HG03469 (cell line): ENCODE measurements around the gene NUDT19.
"Not testable (repeated sequence)": the region's sequence is repeated elsewhere in the genome, so short reads cannot be mapped to it uniquely, and the experiment has no call there.

Experiments used
- ATAC-seq: cut with Tn5 transposase; IDR thresholded peaks from one replicate; pipeline ENCODE4 v1.9.1; 2021; ENCODE audit warnings: mild to moderate bottlenecking, moderate library complexity, moderate number of reproducible peaks; ENCODE audit not compliant: unreplicated experiment

NUDT19 gene

DNA sequence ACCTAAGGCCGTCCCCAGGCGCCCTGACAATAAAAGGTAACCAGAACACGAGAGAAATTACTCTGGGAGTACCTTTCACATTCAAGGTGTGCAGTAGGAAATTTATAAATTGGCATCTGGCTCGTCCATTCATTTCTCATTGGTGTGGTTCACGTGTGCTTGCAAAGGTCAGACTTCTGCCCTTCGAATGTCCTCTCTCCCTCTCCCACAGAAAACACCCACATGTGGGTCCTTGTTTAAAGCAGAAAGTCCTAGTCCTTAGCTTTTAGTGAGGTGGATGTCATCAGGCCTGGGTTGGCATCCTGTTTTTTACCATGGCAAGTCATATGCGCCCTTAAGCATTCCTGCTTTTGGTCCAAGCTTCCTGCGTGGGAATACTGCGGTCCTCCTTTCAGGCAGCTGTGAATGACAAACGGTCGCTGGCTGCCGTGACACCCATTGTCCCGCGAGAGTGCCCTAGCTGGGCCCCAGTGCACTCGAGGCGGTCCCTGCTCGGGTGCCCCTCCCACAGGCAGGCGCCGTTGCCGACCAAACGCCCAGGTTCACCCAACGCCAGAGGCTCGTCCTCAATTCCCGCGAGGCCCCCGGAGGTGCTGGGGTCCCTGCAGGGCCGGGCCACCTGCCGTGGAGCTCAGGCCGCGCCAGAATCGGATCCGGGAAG is at the start of gene NUDT19:
TSS of gene NUDT19 (plus strand) at position 531 of the 661 bp plus-strand sequence. CDS start 140 bp downstream, outside the sequence.
- peak; percentile 86 for ATAC-seq

DNA sequence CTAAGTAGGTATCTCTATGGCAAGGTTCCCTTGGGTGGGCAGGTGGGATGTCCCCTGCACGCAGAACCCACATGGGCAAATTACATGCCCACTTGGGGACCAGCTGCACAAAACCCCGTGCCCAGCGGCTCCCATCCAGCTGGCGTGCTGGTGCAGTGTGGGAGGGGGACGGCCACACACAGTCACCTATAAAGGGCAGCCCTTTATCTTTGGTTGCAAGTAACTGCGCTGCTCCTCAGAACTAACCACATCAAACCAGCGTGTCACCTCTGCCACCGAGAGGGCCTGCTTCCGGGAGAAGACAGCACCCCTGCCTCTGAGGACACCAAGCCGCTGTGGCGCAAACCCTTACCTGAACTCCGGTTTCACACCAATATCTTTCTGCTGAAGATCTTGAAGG is 48.9 kb upstream of the NUDT19 start:
- no peak for ATAC-seq

DNA sequence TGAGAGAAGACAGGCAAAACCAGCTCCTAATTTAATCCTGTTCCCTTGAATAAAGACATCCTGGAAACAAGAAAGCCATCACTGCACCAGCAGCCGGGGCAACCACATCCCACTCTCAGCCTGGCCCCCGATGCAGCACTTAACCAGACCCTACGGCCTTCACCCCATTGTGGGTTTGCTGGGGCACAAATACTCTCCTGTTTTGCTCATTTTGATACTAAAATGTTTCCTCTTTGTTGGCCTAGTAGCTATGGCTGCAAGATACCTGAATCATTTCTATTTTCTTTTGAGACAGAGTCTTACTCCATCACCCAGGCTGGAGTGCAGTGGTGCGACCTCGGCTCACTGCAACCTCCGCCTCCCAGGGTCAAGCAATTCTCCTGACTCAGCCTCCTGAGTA is 45.1 kb upstream of the NUDT19 start:
- ATAC-seq = no peak

DNA sequence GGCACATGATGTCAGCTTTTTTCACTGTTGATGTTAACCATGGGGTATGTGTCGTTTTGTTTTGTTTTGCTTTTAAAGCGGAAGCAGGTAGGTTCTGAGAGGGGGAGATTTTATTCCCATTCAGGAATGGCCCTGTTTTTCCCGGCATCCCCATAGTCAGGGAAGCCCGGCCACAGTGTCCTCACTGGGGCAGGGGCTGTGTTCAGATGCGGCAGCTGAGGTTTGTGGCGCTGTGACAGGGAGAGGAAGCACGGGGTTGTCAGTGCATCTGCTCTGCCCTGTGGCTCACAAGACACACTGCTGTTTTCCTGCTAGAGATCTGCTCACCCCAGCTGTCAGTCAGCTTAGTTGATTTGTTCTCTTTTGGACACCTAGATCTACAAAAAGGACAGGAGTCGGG is 44.3 kb upstream of the NUDT19 start:
- no peak for ATAC-seq

DNA sequence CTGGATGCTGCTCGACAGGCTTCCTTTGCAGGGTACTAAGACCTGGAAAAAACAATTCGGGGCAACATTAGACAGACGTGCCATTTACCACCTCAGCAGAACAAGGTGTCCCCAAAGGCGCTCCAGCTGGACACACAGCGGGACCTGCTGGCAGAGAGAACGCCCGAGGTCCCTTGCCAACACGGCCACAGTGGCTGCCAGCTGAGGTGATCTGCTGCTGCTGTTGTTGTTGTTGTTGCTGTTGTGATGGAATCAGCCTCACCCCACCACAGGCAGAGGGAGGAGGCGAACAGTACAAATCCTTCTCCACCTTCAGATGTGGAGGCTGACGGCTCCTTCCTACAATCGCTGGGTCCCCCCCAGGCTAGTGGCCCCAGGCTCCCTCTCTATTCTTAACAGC is 41.9 kb upstream of the NUDT19 start:
- no peak for ATAC-seq

DNA sequence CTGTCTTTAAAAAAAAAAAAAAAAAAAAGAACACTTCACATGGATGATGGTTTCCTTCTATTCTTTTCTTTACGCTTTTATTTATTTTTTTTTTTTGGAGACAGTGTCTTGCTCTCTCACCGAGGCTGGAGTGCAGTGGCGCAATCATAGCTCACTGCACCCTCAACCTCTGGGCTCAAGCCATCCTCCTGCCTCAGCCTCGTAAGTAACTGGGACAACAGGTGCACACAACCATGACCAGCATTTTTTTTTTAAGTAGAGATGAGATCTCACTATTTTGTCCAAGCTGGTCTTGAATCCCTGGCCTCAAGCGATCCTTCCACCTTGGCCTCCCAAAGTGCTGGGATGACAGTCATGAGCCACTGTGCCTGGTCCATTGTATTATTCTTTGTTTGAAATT is 41.0 kb upstream of the NUDT19 start:
- ATAC-seq = no peak

DNA sequence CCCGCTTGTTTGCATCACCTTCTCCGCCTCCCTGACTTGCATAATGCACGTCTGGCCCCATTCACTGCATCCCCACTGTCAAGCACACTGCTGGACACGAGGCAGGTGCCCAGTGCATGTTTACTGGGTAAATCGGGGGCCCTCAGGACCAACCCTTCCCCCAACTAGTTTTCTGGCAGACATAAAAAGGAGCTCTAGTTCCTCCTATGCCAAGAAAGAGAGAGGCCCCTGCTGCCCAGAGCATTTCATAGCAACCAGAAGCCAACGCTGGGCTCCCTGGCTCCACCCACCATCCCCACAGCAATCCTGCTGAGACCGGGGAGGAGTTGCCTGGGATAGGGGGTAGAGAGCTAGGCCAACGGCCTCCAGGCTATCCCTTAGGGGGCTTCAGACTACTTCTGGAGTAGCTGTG is 39.9 kb upstream of the NUDT19 start:
- ATAC-seq = no peak

DNA sequence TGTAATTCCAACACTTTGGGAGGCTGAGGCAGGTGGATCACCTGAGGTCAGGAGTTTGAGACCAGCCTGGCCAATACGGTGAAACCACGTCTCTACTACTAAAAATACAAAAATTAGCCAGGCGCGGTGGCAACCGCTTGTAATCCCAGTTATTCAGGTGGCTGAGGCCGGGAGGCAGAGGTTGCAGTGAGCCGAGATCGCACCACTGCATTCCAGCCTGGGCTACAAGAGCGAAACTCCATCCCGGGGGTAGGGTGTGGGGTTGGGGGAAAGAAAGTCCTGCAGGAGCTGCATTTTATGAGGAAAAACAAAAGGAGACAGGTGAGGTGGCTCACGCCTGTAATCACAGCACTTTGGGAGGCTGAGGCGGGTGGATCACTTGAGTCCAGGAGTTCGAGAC is 39.3 kb upstream of the NUDT19 start:
- ATAC-seq = not testable (repeated sequence)

DNA sequence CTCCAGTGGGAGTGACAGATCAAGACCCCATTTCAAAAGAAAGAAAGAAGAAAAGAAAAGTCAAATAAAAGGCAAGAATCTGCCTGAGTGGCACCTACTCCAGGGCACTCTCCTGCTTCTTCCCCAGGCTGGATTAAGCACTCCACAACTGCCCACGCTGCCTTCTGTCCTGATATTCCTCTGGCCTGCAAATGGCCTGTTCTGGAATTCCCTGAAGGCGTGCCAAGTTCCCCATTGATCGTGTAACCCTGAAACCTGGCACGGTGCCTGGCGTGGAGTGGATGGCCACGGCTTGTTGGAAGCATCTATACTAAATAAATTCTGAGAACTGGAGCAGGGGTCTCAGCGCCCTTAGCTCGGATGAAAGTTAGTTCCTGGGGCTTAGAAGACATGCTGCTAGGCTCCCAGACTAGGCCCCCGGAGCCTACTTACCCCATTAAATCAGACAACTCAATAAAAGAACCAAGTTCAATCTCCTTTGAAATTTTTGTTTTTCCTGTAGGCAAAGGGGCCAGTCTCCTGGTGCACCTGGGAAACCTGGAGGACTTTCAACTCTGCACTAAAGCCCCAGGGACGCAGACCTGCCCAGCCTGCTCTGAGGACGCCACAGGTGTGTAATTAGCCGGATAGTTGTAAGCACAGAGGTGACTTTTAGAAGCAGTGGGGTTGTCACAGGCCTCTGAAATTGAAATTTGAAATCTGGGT is 38.6 kb upstream of the NUDT19 start:
- no peak for ATAC-seq

DNA sequence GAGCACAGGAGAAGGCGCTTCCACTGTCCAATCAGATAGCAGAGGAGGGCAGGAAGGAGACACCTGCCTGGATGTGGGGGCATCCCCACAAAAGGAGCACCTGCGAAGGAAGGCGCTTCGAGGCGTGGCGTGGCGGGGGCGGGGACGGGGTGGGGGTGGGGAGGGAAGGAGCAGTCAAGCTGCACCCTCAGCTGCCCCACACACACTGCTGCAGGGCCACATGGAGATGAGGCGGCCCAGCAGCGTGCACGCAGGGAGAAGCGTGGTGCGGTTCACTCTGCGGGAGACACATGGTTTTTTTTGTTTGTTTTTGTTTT is 38.1 kb upstream of the NUDT19 start:
- ATAC-seq = no peak

DNA sequence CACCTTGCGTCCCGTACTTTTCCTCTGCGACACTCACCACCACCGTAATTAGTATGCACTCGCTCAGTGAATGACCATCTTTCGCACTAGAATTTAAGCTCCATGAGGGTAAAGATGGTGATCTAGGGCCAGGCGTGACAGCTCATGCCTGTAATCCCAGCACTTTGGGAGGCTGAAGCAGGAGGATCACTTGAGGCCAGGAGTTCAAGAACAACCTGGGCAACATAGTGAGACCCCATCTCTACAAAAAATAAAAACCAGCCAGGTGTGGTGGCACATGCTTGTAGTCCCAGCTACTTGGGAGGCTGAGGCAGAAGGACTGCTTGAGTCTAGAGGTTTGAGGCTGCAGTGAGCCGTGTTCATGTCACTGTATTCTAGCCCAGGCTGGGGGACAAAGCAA is 35.2 kb upstream of the NUDT19 start:
- ATAC-seq = not testable (repeated sequence)

DNA sequence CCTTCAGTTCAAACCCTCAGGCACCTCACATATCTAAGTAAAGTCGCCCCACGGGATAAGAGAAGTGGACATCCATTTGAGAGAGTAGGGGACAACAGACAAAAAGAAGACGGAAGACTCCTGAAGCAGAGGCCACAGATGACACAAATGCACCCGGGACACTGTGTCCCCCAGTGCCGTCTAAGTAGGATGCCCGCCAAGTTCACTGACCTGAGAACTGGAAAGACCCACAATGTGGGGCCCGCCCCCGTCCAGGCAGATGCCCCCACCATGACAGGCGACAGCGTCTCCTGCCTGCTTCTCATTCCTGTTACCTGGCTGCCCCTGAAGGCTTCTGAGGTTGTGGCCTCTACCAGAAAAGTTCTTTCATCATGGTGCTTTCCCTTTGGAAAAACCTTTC is 33.5 kb upstream of the NUDT19 start:
- no peak for ATAC-seq

DNA sequence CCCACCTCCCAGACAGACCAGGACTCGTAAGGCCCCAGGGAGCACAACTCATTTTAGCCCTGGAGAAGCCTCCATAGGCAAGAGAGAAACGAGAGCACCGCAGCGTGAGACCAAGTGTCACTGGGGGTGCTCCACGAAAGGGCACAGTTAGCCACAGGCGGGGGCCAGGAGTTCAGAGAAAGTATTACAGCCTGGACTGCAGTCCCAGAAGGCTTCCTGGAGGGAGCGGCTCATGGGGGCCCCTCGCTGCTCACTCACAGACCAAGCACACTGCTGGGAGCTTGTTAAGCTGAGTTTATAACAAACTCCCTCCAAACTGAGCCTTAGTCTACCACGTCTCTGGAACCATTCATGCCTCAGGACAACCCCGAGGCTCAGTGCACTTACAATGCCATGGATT is 33.1 kb upstream of the NUDT19 start:
- ATAC-seq = no peak

DNA sequence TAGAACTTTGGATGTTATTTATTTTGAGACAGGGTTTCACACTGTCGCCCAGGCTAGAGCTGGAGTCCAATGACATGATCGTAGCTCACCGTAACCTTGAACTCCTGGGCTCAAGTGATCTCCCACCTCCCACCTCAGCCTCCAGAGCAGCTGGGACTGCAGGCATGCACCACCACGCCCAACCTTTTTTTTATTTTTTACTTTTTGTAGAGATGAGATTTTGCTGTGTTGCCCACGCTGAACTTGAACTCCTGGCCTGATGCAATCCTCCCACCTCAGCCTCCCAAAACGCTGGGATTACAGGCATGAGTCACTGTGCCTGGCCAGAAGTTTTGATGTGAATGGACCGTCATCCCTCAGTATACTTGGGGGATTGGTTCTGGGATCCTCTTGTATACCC is 30.3 kb upstream of the NUDT19 start:
- no peak for ATAC-seq

DNA sequence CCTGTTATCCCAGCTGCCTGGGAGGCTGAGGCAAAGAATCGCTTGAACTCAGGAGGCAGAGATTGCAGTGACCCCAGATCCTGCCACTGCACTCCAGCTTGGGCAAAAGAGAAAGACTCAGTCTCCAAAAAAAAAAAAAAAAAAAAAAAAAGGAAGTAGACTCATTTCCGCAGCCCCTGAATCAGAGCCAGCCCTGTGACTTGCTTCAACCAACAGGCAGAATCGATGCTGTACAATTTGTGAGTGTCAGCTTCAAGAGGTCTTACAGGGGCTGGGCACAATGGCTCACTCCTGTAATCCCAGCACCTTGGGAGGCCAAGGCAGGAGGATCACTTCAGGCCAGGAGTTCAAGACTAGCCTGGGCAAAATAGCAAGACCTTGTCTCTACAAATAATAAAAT is 29.4 kb upstream of the NUDT19 start:
- no peak for ATAC-seq

DNA sequence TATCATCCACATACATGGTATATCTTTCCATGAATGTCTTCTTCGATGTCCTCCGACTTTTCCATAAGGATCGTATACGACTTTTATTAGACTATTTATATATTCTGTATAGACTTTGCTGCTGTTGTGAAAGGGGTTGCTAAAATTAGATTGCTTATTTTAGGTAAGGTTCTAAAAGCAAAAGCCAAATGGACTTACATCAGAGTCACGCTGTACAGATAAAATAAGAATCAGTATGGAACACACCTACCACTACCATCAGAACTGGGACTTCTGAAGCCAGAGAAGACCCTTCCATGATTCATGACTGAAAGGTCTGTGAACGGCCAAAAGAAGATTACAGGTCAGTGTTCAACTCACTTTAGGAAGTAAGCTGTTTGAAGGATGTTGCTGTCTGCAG is 25.5 kb upstream of the NUDT19 start:
- no peak for ATAC-seq

DNA sequence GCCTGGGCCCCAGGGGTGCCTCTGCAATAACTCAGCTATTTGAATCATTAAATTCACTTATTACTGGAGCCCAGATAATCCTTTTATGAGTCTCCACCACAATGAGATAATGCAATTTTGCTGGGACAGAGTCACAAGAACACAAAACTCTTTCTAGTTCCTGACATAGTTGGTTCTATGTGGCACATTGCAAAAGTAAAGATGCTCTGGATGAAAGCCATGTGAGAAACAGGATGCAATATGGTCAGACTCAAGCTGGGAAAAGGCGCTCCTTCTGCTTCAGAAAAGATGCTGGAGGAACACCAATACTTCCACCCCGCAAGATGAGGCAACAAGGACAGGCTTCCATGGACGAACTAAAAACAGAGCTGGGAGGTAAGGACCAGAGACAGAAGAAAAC is 22.3 kb upstream of the NUDT19 start:
- no peak for ATAC-seq

DNA sequence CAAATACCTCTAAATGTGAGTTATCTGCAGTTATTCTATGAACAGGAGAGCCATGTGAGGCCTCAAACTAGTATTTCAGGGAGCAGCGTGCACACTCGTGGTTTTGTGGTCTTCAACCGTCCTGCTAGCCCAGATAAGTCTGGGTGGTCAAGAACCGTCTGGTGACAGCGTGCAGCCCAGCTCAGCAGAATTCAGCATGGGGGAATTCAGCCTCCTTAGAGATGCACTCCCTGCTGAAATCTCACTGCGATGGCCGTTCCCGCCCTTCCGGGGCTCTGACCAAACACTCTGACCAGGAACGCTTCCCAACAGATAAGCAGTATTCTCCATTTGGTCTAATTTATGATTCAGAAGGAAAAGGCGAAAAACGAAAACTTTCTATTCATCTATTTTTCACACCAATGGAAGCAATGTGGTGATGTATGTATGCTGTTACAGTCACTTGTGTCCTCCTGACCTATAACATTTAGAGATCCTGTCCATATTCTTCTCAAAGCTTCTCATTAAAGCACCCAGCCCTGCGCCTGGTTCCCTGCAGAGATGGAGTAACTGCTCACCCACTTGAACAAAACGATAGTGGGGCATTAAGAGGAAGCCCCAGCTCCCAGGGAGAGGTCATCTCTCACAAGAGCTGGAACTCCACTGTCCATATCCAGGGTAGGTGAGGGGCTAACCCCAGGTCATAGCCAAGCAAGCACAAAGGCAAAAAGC is 19.6 kb upstream of the NUDT19 start:
- no peak for ATAC-seq

DNA sequence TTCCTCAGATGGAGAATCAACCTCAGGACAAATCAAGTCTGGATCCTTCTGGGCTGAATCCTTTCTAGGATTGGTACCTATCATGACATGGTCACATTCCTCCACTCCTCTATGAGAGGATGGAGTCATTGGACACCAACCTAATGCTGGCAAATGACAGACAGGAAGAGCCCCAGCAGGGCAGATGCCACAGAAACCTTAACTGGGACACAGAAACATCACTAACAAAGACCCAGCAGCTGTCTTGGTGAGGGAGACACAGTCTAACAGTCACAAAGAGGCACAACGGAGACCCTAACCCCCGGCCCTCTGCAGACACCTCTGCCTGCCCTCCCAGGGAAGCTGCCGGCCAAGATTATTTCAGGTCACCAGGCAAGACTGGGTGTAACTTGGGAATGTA is 18.8 kb upstream of the NUDT19 start:
- no peak for ATAC-seq

DNA sequence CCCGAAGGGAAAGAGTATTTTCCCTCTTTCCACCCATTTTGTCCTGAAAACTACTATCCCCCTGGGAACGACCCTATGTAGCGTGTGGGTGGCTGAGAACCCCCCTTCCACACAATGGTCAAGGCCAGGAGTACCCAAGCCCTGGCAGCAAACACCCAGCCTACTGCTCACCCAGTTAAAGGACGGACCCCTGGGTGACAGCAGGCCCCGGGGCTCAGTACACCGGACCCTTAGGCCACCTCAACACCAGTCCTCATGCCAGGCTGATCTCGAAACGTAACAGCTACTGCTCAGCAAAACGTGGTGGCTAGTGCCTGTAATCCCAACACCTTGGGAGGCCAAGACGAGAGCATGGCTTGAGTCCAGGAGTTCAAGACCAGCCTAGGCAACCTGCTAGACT is 18.0 kb upstream of the NUDT19 start:
- ATAC-seq = no peak

DNA sequence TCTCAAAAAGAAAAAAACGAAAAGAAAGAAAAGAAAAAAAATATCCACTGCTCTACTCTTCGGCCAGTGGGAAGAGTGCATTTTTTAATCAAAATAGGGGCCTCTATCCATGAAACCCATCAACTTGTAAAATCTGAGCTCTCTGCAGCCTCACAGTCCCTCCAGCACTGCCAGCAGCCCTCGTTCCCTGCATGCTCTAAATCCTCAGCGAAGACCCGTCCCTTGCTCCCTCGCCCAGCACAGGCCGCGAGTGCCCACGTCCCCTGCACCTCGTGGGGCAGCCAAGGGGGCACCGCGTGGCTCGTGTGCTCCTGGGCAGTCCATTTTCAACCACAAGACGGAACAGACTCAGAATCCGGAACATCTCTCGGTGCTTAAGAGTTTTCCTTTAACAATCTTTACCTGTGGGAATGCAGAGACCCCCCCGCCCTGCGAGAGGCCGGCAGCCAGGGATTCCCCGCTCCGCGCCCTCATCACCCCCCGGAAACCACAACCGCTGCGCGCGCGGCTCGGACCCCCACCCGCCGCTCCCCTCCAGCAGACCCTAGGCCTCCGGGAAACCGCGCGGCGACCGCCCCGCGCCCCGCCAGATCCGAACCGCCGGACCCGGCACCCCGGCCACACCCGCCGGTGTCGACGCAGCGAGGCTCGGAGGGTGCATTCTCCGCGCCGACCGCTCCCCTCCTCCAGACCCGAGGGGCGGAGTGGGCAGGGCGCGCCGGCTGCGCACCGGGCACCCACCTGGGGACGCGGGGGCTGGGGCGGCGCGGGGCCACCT is 17.3 kb upstream of the NUDT19 start:
- ATAC-seq = no peak
